Raji (cell line): ENCODE results near the gene TMEM179.

ENCODE experiments used
- POLR2A ChIP-seq: IDR thresholded peaks from 2 replicates; pipeline ENCODE4 v1.6.1; 2011; ENCODE audit warnings: low read depth, low read length, control low read depth; ENCODE audit not compliant: insufficient read depth

The TMEM179 gene

DNA sequence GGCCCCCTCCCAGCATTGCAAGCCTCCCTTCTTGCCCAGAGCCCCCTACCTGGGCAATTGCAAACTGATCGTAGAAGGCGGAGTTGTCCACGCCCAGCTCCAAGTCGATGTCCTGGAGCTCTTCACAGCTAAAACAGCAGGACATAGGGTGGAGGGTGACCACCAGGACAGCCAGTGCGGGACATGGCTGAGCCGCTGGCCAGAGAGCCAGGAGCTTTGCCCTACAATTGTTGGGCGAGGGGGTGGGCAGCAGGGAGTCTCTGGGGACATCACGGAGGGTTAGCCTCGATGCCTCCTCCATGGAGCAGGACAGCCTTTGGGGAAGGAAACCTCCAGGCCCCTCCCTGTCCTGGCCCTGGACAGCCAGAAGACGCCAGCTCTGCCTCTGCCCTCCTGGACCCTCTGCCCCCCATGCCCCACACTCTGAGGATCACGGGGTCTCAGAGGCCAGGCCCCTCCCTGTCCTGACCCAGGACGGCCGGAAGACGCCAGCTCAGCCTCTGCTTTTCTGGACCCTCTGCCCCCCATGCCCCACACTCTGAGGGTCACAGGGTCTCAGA lies 9.4 kb downstream of the TMEM179 start:
- TF ChIP-seq POLR2A = no peak

DNA sequence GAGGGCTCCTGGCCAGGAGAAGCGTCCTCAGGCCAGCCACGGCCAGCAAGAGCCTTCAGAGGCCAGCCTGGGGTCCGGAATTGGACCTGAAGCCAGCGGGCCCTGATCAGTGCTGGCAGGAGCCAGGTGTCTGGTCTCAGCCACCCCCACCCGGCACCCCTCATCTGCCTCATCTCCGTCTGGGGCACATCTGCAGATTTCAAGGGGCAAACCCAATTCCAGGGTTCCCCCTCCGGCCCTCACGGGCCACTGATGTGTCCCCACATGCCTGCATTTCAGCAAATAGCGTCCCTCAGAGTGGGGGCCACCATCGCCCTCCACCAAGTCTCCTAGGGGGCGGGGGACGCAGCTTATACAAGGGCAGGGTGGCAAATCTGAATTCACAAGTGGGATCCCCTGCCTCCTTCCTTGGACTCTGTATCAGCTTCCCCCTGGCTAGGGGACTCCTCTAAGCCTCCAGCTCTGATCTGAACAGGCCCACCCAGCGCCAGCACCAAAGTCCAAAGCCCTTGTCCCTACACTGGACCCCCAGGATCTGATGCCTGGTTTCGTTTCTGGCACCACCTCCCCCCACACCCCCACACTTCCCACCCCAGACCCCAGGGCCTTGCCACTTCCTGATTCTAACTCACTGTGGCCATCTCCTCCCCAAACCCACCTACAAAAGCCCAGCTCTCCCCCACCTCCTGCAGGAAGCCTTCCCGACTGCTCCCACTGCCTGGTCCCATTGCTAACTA lies 10.1 kb downstream of the TMEM179 start:
- TF ChIP-seq POLR2A = no peak

DNA sequence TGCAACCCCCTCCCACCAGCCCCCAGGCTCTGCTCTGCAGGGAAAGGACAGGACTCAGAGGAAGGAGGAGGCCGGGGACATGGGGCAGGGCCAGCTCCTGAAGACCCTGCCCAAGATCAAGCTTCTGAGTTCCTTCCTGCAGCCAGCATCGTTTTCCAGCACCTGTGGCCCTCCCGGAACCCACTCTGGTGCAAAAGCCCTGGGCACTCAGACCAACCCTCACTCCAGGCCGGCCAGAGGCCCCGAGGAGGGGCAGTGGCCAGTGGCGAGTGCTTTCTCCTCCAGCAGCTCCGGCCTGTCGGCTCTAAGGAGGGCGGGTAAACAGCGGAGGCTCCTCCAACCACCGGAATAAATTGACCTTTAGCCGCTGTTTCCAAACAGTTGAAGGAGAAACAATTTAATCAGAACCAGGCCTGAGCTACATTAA lies 10.8 kb downstream of the TMEM179 start:
- TF ChIP-seq POLR2A = no peak

DNA sequence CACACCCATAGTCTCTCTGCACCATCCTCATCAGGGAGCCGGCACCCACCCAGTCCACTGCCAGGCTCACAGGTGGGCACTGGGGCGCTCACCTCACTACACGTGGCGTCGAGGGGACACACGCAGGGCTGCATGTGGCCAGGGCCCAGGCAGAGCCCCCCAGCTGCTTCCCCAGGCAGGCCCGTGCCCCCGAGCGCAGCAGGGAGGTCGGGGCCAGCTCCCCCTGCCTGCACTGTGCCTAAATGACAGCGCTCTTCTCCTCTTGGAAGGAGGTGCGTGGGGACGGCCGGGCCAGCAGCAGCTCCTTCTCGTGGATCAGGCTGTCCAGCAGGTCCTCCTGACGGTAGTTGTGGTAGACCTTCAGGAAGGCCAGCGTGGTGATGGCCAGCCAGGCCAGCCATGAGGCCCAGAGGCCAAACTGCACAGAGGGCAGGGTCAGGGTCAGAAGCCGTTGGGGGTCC lies 11.3 kb downstream of the TMEM179 start:
- TF ChIP-seq POLR2A = no peak

DNA sequence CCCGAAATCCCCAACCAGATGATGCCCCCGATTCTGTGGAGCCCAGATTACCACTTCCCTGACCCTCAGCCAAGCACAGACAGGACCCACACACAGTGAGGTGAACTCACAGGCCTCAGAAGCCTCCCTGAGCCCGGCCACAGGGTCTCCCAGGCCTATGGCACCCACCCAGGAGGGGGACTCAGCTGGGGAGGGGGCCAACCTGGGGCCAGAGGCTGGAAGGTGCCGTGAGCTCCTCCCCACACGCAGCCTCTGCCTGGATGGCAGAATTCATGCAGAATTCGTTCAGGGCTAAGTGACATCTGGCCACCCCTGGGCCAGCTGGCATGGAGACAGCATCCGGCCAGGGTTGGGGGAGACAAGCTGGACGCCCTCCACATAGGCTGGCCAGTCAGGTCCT lies 11.8 kb downstream of the TMEM179 start:
- no peak for TF ChIP-seq POLR2A

DNA sequence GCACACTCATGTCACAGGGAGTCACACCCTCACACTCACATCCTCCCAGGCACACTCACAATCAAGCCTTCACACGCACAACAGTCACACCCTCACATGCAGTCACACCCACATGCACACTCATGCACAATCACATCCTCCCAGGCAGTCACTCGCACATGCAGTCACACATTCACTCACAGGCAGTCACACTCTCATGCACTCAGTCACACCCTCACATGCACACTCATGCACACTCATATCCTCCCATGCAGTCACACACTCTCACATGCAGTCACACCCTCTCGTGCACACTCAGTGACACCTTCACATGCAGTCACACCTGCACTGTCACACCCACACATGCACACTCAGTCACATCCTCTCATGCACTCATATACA lies 12.3 kb downstream of the TMEM179 start:
- TF ChIP-seq POLR2A = no peak

DNA sequence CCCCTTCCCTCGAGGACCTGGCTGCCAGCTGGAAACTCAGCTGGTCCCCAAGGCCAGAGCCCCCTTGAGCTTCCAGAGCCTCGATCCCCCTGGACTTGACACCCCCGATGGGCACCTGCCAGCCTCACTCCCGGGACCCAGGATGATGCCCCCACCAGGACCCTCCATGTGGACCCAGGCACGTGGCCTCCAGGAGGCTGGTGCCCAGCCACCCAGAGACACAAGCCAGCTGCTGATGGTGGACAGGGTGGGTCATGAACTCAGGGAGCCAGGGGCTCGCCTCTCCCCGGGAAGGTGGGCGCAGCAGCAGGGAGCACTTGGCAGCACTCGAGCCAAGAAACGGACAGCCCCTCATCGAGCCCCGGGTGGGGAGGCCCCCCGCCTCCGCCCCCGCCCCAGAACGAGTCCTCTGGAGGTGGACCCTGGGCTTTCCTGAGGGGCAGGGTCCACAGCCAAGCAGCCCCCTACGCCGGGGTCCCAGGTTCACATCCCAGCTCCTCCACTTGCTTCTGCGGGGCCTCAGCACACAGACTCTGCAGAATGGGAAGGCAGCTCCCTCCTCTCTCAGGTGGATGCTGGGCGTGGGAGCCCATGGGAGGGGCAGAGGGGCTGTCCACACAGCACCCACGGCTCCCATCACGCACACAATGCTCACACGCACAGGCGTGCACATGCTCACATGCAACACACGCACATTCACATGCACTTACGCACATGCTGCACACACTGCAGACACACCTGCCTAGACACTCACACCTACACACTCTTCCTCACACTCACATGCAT lies 12.9 kb downstream of the TMEM179 start:
- TF ChIP-seq POLR2A = no peak

DNA sequence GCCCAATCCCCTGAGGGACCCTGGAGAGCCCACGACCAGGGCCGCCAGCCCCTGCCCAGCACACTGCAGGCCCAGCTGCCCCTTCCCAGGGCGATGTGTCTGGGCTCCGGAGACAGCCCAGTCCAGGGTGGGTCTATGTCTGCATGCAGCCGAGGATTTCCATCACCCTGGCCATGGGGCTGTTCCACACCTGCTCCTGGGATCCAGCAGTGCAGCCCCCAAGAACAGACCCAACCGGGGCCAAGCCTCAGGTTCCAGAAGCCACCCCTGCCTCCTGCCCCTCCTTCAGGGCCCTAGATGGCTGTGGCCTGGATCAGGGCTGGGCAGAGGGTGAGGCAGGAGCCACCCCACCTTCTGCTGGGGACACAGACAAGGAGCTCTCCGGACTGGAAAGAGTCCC lies 13.5 kb downstream of the TMEM179 start:
- TF ChIP-seq POLR2A = no peak

DNA sequence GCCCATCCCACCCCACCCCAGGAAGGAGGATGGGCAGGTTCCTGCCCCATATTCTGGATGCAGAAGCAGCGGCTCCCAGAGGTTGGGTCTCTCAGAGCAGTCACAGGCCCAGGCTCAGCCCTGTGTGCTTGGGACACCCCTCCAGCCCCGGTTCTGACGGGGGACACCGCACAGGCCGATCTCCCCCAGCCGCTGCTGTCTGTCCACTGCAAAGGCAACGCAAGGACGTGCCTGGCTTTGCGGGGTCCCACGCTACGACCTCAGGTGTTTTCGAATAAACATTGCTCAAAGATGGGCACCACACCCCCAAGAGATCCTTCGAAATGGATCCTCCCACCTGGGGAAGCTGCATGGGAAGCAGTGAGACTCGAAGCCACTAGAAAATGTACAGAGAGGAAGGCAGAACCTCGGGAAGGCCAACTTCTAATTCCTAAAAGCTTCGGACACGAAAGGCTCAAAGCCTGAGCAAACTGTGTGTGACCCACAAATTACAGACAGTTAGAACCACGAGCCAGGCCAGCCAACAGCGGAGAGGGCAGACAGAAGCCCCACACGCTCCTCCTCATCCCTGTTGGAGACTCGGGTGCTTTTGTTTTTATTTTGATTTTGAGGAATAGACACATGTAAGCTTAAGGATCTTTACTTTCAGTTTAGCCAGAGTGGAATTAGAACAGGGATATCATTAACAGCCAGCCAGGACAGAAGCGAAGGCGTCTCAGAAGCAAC lies 14.2 kb downstream of the TMEM179 start:
- no peak for TF ChIP-seq POLR2A

DNA sequence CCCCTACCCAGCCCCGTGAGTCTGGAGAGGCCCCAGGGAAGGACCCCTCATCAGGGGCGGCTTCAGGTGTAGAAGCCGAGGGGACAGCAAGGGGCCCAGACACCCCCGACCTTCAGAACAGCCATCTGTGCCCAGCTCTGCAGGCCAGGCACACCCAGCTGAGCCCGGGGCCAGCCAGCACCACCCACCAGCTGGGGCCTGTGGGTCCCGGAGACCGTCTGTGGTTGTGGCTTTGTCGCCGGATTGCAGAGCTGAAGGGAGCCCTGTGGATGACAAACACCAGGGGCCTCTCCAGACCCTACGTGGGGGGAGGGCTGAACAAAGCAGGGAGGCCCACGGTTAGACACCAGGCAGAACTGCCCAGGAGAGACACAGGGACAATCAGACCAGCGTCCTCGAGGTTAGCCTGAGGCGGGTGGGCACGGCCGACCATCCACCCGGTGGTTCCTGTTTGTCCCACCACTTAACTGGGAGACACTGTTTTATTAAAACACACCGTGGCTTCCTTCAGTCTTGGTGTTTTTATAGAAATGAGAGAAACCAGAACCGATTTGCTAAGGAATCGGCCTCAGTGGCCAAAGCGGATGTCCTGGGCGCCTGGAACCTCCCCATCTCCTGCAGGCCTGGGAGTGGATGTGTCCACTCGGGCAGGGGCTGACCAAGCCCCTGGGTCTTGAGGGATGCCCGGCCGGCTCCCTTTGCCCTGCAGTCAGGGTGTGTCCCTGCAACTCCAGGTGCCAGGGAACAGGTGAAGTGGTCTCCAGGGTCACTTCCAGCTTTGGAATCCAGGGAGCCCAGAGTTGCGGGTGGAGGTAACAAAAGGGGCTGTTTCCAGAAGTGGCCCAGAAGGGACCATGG lies 15.0 kb downstream of the TMEM179 start:
- TF ChIP-seq POLR2A = no peak

DNA sequence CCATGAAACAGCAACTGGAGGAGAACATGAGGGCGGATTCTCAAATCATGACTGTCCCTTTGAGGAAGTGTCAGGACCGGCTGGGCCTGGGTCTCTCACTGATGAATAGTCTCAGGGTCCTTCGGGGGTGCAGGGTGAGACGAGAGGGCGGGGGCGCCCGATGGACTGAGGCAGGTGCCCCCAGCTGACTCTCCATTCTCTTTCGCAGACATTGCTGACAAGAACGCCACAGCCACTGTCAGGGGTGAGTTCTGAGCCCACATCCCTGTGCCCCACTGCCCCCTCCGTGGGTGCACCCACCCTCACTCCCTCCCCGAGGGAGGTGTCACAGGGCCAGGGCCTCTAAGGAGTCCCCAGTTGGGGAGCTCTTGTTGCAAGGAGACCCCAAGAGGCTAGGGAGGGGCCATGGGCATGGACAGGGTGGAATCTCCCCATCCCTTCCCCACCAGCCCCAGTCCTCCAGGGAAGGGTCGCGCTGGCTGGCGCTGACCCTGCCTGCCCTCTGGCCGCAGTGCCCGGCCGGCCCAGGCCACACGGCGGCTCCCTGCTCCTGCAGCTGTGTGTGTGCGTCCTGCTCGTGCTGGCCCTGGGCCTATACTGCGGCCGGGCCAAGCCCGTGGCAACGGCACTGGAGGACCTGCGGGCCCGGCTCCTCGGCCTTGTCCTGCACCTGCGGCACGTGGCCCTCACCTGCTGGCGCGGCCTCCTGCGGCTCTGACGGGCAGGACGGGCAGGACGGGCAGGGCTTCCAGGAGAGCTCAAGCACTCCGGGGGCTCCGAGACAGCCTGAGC lies 16.3 kb downstream of the TMEM179 start:
- TF ChIP-seq POLR2A = no peak

DNA sequence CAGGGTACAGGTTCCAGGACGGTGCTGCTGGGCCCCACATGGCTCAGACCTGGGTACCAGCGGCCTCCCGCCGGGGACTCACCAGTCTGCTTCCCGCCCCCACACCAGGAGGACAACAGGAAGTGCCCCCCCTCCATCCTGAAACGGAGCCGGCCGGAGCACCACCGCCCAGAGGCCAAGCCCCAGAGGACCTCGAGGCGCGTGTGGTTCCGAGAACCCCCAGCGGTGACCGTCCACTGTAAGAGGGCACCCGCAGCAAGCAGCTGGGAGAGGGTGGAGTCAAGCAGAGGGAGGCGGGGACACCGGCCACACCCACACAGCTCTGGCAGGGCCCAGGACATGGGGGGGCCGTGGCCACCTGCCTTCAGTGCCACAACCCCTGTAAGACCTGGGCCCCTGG lies 16.9 kb downstream of the TMEM179 start:
- no peak for TF ChIP-seq POLR2A

DNA sequence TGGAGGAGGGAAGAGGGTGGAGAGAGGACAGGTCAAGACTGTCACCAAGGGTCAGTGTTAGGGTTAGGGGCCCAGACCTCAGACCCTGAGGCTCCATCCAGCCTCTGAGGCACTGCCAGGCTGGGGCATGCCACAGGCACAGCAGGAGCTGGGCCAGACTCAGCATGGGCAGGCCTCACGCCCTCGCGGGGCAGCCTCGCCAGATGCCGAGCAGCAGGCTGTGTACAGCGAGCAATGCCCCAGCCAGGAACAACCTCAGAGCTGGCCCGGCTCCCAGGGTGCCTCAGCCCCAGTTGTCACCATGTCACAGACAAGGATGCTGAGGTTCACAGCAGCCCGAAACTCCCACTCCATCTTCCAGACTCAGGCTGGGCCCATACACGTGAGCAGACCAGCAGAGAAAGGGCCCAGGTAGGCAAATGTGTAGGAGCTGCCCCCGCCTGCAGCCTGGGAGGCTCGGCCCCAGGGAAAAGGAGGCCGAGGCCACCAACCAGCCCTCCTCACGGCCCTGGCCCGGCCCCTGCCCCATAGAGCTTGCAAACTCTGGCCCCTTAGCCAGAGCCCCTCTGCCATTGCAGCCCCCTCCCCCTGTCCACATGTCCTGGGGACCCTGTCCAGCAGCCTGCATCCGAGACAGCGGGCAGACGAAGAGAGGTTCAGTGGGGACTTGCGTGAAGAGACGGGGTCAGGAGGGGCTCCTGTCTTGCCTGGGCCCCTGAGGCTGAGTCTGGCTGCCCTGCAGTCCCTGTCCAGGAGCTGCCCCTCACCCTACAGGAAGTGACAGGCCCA lies 17.5 kb downstream of the TMEM179 start:
- no peak for TF ChIP-seq POLR2A
